ENCODE measurements around the gene OR10A4. TPM values are rescaled to one million over a fixed set of nuclear protein-coding genes. Genes with fewer than 3 reads are reported as not detected.
"Not testable (repeated sequence)": the region's sequence is repeated elsewhere in the genome, so short reads cannot be mapped to it uniquely, and the experiment has no call there.

Gene OR10A4
- total RNA-seq, 2 donors from 2014 or later = not detected

GRCh38 chr11:6892400-6892799, 16.0 kb downstream of the OR10A4 start, which contains the start of gene OR2D2:
TSS of gene OR2D2 (minus strand) at chr11:6892500. CDS start at chr11:6892500, 0 bp downstream.
- H3K4me3 ChIP-seq = no peak within 1 kb of the TSS
- H3K36me3 ChIP-seq = no peaks in the 10 kb centered on the region
- no peaks in the 10 kb centered on the region for H3K27me3 ChIP-seq (replicated peaks; ENCODE audit: insufficient read depth)
- TF ChIP-seq POLR2A (IDR thresholded peaks at IDR 0.05) = no peak
- TF ChIP-seq POLR2AphosphoS5 (IDR thresholded peaks at IDR 0.05) = no peak
- TF ChIP-seq CTCF (IDR thresholded peaks at IDR 0.05) = no peak
- no peaks in the 10 kb centered on the region for H3K4me1 ChIP-seq (replicated peaks)
- intact Hi-C loops (cut with DNase I) = no loop called here
- WGBS = 71% methylated on average over 2 of the region's 2 CpGs
- no peaks in the 10 kb centered on the region for H3K9me3 ChIP-seq
- no peak for DNase-seq (ENCODE audit: low spot score)
- no peak within 1 kb of the TSS for H3K27ac ChIP-seq

GRCh38 chr11:6894097-6894496, 17.7 kb downstream of the OR10A4 start:
- intact Hi-C loops (cut with DNase I) = no loop called here
- no peak for DNase-seq (ENCODE audit: low spot score)
- Histone ChIP-seq H3K36me3 (no peaks in the 10 kb centered on the region), H3K27ac (no peak overlapping the region), H3K9me3 (no peaks in the 10 kb centered on the region), H3K4me3 (no peak overlapping the region), H3K27me3 (replicated peaks; ENCODE audit: insufficient read depth) (no peaks in the 10 kb centered on the region), H3K4me1 (replicated peaks) (no peaks in the 10 kb centered on the region)
- TF ChIP-seq CTCF (IDR thresholded peaks at IDR 0.05) = no peak

- no peak overlapping the region for H3K27ac ChIP-seq
- no peaks in the 10 kb centered on the region for H3K27me3 ChIP-seq (replicated peaks; ENCODE audit: insufficient read depth)
- no peaks in the 10 kb centered on the region for H3K4me1 ChIP-seq (replicated peaks)
- TF ChIP-seq CTCF (IDR thresholded peaks at IDR 0.05) (no peak), POLR2A (IDR thresholded peaks at IDR 0.05) (no peak), POLR2AphosphoS5 (IDR thresholded peaks at IDR 0.05) (no peak)
- no peak overlapping the region for H3K4me3 ChIP-seq
- no peaks in the 10 kb centered on the region for H3K36me3 ChIP-seq
- intact Hi-C loops (cut with DNase I) = no loop called here
- no peak for DNase-seq (ENCODE audit: low spot score)
- no peaks in the 10 kb centered on the region for H3K9me3 ChIP-seq
These were observed 18.6 kb downstream of the OR10A4 start for GRCh38 chr11:6895010-6895409.

GRCh38 chr11:6898911-6899310, 22.5 kb downstream of the OR10A4 start:
- no peak for DNase-seq (ENCODE audit: low spot score)
- no peaks in the 10 kb centered on the region for H3K9me3 ChIP-seq
- no peak overlapping the region for H3K27ac ChIP-seq
- H3K4me3 ChIP-seq = no peak overlapping the region
- H3K4me1 ChIP-seq (replicated peaks) = no peaks in the 10 kb centered on the region
- TF ChIP-seq POLR2AphosphoS5 (IDR thresholded peaks at IDR 0.05) (no peak), CTCF (IDR thresholded peaks at IDR 0.05) (no peak), POLR2A (IDR thresholded peaks at IDR 0.05) (no peak)
- intact Hi-C loops (cut with DNase I) = no loop called here
- 71% methylated on average over 1 of the region's 1 CpG for WGBS
- H3K27me3 ChIP-seq (replicated peaks; ENCODE audit: insufficient read depth) = no peaks in the 10 kb centered on the region
- no peaks in the 10 kb centered on the region for H3K36me3 ChIP-seq

- TF ChIP-seq POLR2AphosphoS5 (IDR thresholded peaks at IDR 0.05) = no peak
- no peak for DNase-seq (ENCODE audit: low spot score)
- H3K27me3 ChIP-seq (replicated peaks; ENCODE audit: insufficient read depth) = no peaks in the 10 kb centered on the region
- H3K4me1 ChIP-seq (replicated peaks) = no peaks in the 10 kb centered on the region
- no peaks in the 10 kb centered on the region for H3K36me3 ChIP-seq
- intact Hi-C loops (cut with DNase I) = no loop called here
- no peak overlapping the region for H3K4me3 ChIP-seq
- H3K9me3 ChIP-seq = no peaks in the 10 kb centered on the region
- WGBS = 69% methylated on average over 2 of the region's 2 CpGs
- no peak overlapping the region for H3K27ac ChIP-seq
These were observed 24.0 kb downstream of the OR10A4 start for GRCh38 chr11:6900327-6900999.

GRCh38 chr11:6904804-6905203, 28.4 kb downstream of the OR10A4 start:
- intact Hi-C loops (cut with DNase I); H3K36me3 ChIP-seq; DNase-seq (ENCODE audit: low spot score); H3K27ac ChIP-seq; H3K27me3 ChIP-seq (replicated peaks; ENCODE audit: insufficient read depth); H3K4me3 ChIP-seq; H3K4me1 ChIP-seq (replicated peaks); H3K9me3 ChIP-seq: not testable (repeated sequence)
- 78% methylated on average over 13 of the region's 13 CpGs for WGBS
